ENCODE data around the gene PCYT1A. TPM values are rescaled to one million over a fixed set of nuclear protein-coding genes. Genes with fewer than 3 reads are reported as not detected.

The PCYT1A gene
- total RNA-seq = 10 to 100 TPM; 60.1 to 61.0 TPM
- 20.0 TPM for polyA plus RNA-seq

GRCh38 chr3:196287440-196288140 lies at the start of gene PCYT1A:
TSS of gene PCYT1A (minus strand) at chr3:196287726. CDS start at chr3:196270531, 17,195 bp downstream.
- peak within 1 kb of the TSS; percentile 95 to 100 (median 99) for H3K4me3 Mint-ChIP-seq
- ChIA-PET CTCF (interaction anchor here (0.9 kb wide), 1 partner anchor 34 kb away, joined by 3 read pairs; no protein-coding TSS in a partner anchor), POLR2A (interaction anchor here (0.7 kb wide), 2 partner anchors 13 to 59 kb away, joined by 3 read pairs; no protein-coding TSS in a partner anchor)
- peak; percentile 63 to 79 (median 72) for DNase-seq
- peak within 1 kb of the TSS; percentile 96 to 100 (median 100) for H3K27ac Mint-ChIP-seq
- H3K9me3 ChIP-seq (ENCODE audit: low read length) = no peaks in the 10 kb centered on the region
- H3K27me3 ChIP-seq (ENCODE audit: insufficient read depth, low read length, poor library complexity, severe bottlenecking) = no peaks in the 10 kb centered on the region
- no peaks in the 10 kb centered on the region for H3K9me3 Mint-ChIP-seq
- peak within 1 kb of the TSS; percentile 95 for H3K27ac ChIP-seq (ENCODE audit: low read depth, low read length)
- peaks cover 0 to 11% (median 0%) of the 10 kb centered on the region in 3 donors for H3K36me3 Mint-ChIP-seq
- H3K27me3 Mint-ChIP-seq = no peaks in the 10 kb centered on the region
- no peaks in the 10 kb centered on the region for H3K36me3 ChIP-seq (ENCODE audit: insufficient read depth, low read length)
- peak within 1 kb of the TSS; percentile 96 for H3K4me3 ChIP-seq (ENCODE audit: low read length)
- H3K4me1 Mint-ChIP-seq = peaks cover 48 to 56% (median 49%) of the 10 kb centered on the region in 3 donors
- H3K4me1 ChIP-seq (ENCODE audit: insufficient read depth, low read length) = peaks cover 12% of the 10 kb centered on the region

- no peaks in the 10 kb centered on the region for H3K9me3 Mint-ChIP-seq
- H3K27ac Mint-ChIP-seq = no peak overlapping the region
- Histone ChIP-seq H3K4me1 (ENCODE audit: insufficient read depth, low read length) (no peaks in the 10 kb centered on the region), H3K27me3 (ENCODE audit: insufficient read depth, low read length, poor library complexity, severe bottlenecking) (no peaks in the 10 kb centered on the region), H3K36me3 (ENCODE audit: insufficient read depth, low read length) (no peaks in the 10 kb centered on the region), H3K9me3 (ENCODE audit: low read length) (no peaks in the 10 kb centered on the region), H3K4me3 (ENCODE audit: low read length) (no peak overlapping the region), H3K27ac (ENCODE audit: low read depth, low read length) (peak overlapping the region; percentile 88)
- POLR2A ChIA-PET = interaction anchor here (0.6 kb wide), 1 partner anchor 72 kb away, joined by 3 read pairs; no protein-coding TSS in a partner anchor
- CTCF ChIA-PET = no interaction called here
- H3K4me3 Mint-ChIP-seq = no peak overlapping the region
- H3K4me1 Mint-ChIP-seq = no peaks in the 10 kb centered on the region
- peaks cover 0 to 3% of the 10 kb centered on the region in 2 donors for H3K27me3 Mint-ChIP-seq
- DNase-seq = no peak
- H3K36me3 Mint-ChIP-seq = no peaks in the 10 kb centered on the region
Observed at GRCh38 chr3:196336319-196337145, 49.0 kb upstream of the PCYT1A start.

DNA sequence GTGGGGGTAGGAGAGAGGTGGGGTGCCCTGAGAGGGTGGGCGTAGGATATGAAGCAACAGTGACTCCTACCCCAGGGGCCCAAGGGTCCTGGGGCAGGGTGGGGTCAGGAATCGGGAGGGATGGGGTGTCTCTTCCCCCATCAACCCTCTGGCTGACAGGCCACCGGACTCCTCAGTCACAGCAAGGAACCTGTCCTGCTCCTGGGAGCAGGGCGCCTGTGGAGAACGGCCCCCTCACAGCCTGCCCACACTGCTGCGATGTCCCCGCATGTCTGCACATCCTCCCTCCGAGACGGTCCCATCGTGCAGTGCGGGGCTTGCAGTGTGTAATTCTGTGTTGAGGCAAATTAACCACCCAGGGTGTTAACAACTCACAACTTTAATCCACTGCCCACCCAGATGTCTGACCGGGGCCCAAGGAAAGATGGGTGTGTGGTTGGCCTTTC lies 48.0 kb upstream of the PCYT1A start:
- H3K27ac ChIP-seq (ENCODE audit: low read depth, low read length) = no peak overlapping the region
- Mint-ChIP-seq H3K4me1 (no peaks in the 10 kb centered on the region), H3K4me3 (no peak overlapping the region), H3K9me3 (no peaks in the 10 kb centered on the region), H3K27ac (no peak overlapping the region), H3K36me3 (no peaks in the 10 kb centered on the region), H3K27me3 (peaks cover under 1 to 3% of the 10 kb centered on the region in 2 donors)
- H3K9me3 ChIP-seq (ENCODE audit: low read length) = no peaks in the 10 kb centered on the region
- ChIA-PET POLR2A (no interaction called here), CTCF (no interaction called here)
- no peaks in the 10 kb centered on the region for H3K4me1 ChIP-seq (ENCODE audit: insufficient read depth, low read length)
- no peak for DNase-seq
- H3K27me3 ChIP-seq (ENCODE audit: insufficient read depth, low read length, poor library complexity, severe bottlenecking) = no peaks in the 10 kb centered on the region
- H3K36me3 ChIP-seq (ENCODE audit: insufficient read depth, low read length) = no peaks in the 10 kb centered on the region
- no peak overlapping the region for H3K4me3 ChIP-seq (ENCODE audit: low read length)

- no peaks in the 10 kb centered on the region for H3K9me3 Mint-ChIP-seq
- peaks cover 6 to 8% of the 10 kb centered on the region in 2 donors for H3K27me3 Mint-ChIP-seq
- H3K36me3 ChIP-seq (ENCODE audit: insufficient read depth, low read length) = no peaks in the 10 kb centered on the region
- H3K4me3 ChIP-seq (ENCODE audit: low read length) = no peak overlapping the region
- H3K27ac ChIP-seq (ENCODE audit: low read depth, low read length) = no peak overlapping the region
- POLR2A ChIA-PET = no interaction called here
- no peak overlapping the region for H3K4me3 Mint-ChIP-seq
- no peaks in the 10 kb centered on the region for H3K4me1 ChIP-seq (ENCODE audit: insufficient read depth, low read length)
- no peak overlapping the region for H3K27ac Mint-ChIP-seq
- no peak for DNase-seq
- CTCF ChIA-PET = no interaction called here
- no peaks in the 10 kb centered on the region for H3K9me3 ChIP-seq (ENCODE audit: low read length)
- H3K27me3 ChIP-seq (ENCODE audit: insufficient read depth, low read length, poor library complexity, severe bottlenecking) = no peaks in the 10 kb centered on the region
- H3K4me1 Mint-ChIP-seq = no peaks in the 10 kb centered on the region
- no peaks in the 10 kb centered on the region for H3K36me3 Mint-ChIP-seq
Observed at GRCh38 chr3:196334982-196335381, 47.5 kb upstream of the PCYT1A start.

DNA sequence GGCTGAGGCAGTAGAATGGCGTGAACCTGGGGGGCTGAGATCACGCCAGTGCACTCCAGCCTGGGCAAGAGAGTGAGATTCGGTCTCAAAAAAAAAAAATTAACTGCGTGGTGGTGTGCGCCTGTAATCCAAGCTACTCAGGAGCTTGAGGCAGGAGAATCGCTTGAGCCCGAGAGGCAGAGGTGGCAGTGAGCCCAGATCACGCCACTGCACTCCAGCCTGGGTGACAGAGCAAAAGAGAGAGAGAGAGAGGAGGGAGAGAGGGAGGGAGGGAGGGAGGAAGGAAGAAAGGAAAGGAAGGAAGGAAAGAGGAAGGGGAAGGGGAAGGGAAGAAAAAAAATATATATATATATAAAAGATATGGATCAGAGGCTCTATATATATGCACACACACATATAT lies 44.6 kb upstream of the PCYT1A start:
- Histone ChIP-seq H3K4me3 (ENCODE audit: low read length) (no peak overlapping the region), H3K27ac (ENCODE audit: low read depth, low read length) (no peak overlapping the region), H3K9me3 (ENCODE audit: low read length) (no peaks in the 10 kb centered on the region), H3K36me3 (ENCODE audit: insufficient read depth, low read length) (no peaks in the 10 kb centered on the region), H3K27me3 (ENCODE audit: insufficient read depth, low read length, poor library complexity, severe bottlenecking) (no peaks in the 10 kb centered on the region), H3K4me1 (ENCODE audit: insufficient read depth, low read length) (no peaks in the 10 kb centered on the region)
- ChIA-PET CTCF (no interaction called here), POLR2A (no interaction called here)
- Mint-ChIP-seq H3K27ac (no peak overlapping the region), H3K36me3 (no peaks in the 10 kb centered on the region), H3K4me3 (no peak overlapping the region), H3K27me3 (peaks cover 6 to 9% of the 10 kb centered on the region in 2 donors), H3K9me3 (no peaks in the 10 kb centered on the region), H3K4me1 (no peaks in the 10 kb centered on the region)
- no peak for DNase-seq

DNA sequence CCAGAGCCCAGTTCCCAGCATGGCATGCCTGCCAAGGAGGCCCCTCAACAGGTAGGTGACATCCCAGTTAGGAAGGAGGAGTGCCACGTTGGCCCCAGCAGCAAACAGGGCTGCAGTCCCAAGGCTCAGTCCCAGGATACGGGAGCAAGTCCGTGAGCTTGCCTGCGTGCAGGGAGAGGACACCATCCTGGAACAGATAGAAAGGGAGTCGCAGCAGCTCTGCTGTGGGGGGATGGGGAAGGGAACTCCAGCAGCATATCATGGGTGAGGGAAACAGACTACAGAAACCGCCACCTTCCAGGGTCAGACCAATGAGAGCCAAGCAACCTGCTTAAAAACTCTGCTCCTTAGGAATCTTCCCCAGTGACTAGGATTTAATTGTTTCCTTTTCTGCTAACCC lies 39.9 kb upstream of the PCYT1A start:
- H3K9me3 ChIP-seq (ENCODE audit: low read length) = no peaks in the 10 kb centered on the region
- Mint-ChIP-seq H3K27me3 (peaks cover 6 to 9% of the 10 kb centered on the region in 2 donors), H3K9me3 (no peaks in the 10 kb centered on the region), H3K36me3 (no peaks in the 10 kb centered on the region), H3K27ac (no peak overlapping the region), H3K4me3 (no peak overlapping the region), H3K4me1 (no peaks in the 10 kb centered on the region)
- H3K27me3 ChIP-seq (ENCODE audit: insufficient read depth, low read length, poor library complexity, severe bottlenecking) = no peaks in the 10 kb centered on the region
- no peaks in the 10 kb centered on the region for H3K36me3 ChIP-seq (ENCODE audit: insufficient read depth, low read length)
- H3K4me3 ChIP-seq (ENCODE audit: low read length) = no peak overlapping the region
- no peak overlapping the region for H3K27ac ChIP-seq (ENCODE audit: low read depth, low read length)
- no peak for DNase-seq
- H3K4me1 ChIP-seq (ENCODE audit: insufficient read depth, low read length) = no peaks in the 10 kb centered on the region
- CTCF ChIA-PET = no interaction called here
- POLR2A ChIA-PET = no interaction called here

DNA sequence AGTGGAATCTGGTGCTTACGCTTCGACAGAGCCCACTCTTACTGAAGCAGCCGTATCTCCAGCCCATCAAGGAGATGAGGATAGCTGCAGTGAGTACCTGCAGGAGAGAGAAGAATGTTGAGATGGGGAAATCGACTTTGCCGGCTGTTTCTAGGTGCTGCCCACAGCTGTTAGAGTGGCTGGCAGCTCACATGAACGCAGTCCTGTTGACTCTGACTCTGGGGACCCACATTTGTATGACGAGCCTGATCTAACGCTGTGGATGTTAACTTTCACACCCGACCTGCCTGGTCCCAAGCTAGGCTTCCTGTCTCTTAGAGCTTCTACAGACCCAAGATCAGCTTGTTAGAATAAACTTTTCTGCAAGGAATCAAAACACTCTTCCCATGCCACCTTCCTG lies 39.4 kb upstream of the PCYT1A start:
- ChIA-PET CTCF (no interaction called here), POLR2A (no interaction called here)
- peaks cover 6 to 9% of the 10 kb centered on the region in 2 donors for H3K27me3 Mint-ChIP-seq
- no peaks in the 10 kb centered on the region for H3K36me3 Mint-ChIP-seq
- H3K27ac Mint-ChIP-seq = no peak overlapping the region
- H3K4me3 Mint-ChIP-seq = no peak overlapping the region
- H3K9me3 ChIP-seq (ENCODE audit: low read length) = no peaks in the 10 kb centered on the region
- H3K4me1 ChIP-seq (ENCODE audit: insufficient read depth, low read length) = no peaks in the 10 kb centered on the region
- H3K27me3 ChIP-seq (ENCODE audit: insufficient read depth, low read length, poor library complexity, severe bottlenecking) = no peaks in the 10 kb centered on the region
- no peak for DNase-seq
- H3K27ac ChIP-seq (ENCODE audit: low read depth, low read length) = no peak overlapping the region
- no peaks in the 10 kb centered on the region for H3K36me3 ChIP-seq (ENCODE audit: insufficient read depth, low read length)
- no peaks in the 10 kb centered on the region for H3K9me3 Mint-ChIP-seq
- no peaks in the 10 kb centered on the region for H3K4me1 Mint-ChIP-seq
- H3K4me3 ChIP-seq (ENCODE audit: low read length) = no peak overlapping the region

GRCh38 chr3:196323691-196324090 lies 36.2 kb upstream of the PCYT1A start:
- H3K9me3 Mint-ChIP-seq = no peaks in the 10 kb centered on the region
- H3K4me3 Mint-ChIP-seq = no peak overlapping the region
- DNase-seq = no peak
- Histone ChIP-seq H3K4me3 (ENCODE audit: low read length) (no peak overlapping the region), H3K36me3 (ENCODE audit: insufficient read depth, low read length) (no peaks in the 10 kb centered on the region), H3K9me3 (ENCODE audit: low read length) (no peaks in the 10 kb centered on the region), H3K4me1 (ENCODE audit: insufficient read depth, low read length) (no peaks in the 10 kb centered on the region), H3K27ac (ENCODE audit: low read depth, low read length) (no peak overlapping the region), H3K27me3 (ENCODE audit: insufficient read depth, low read length, poor library complexity, severe bottlenecking) (no peaks in the 10 kb centered on the region)
- peaks cover 0 to 3% of the 10 kb centered on the region in 2 donors for H3K27me3 Mint-ChIP-seq
- ChIA-PET CTCF (no interaction called here), POLR2A (no interaction called here)
- no peaks in the 10 kb centered on the region for H3K36me3 Mint-ChIP-seq
- peaks cover 0 to 5% (median 0%) of the 10 kb centered on the region in 3 donors for H3K4me1 Mint-ChIP-seq
- H3K27ac Mint-ChIP-seq = peak overlapping the region in 1 of 8 donors; percentile 78

Data from CD8-positive, alpha-beta memory T cell (primary cell).